ENCODE data around the gene SIRPB2. TPM values are rescaled to one million over a fixed set of nuclear protein-coding genes. Genes with fewer than 3 reads are reported as not detected.

SIRPB2 gene
- total and polyA plus RNA-seq, 7 donors, result 0.18 to 1.8 (median 1.1) TPM

GRCh38 chr20:1465470-1466210 is 25.6 kb downstream of the SIRPB2 start:
- H3K27ac ChIP-seq, result peak overlapping the region; percentile 90
- DNase-seq, result no peak
- H3K4me3 ChIP-seq, result peak overlapping the region; percentile 80
- 34 to 36% (median 36%) methylated on average over 12 of the region's 12 CpGs for WGBS, 3 donors
- peaks cover 31% of the 10 kb centered on the region for H3K4me1 ChIP-seq
- H3K9me3 ChIP-seq, result no peaks in the 10 kb centered on the region
- intact Hi-C loops (cut with DNase I), result loop anchor here (5.0 to 10.0 kb wide), 4 partner anchors 73 to 351 kb away; partner anchors contain the start of genes PSMF1 (in 2 of the 2), FKBP1A (in 1 of the 2) and SDCBP2 (in 1 of the 2)
- H3K27me3 ChIP-seq (ENCODE audit: insufficient read depth in 3 of 3, low read length in 2 of 3), result no peaks in the 10 kb centered on the region
- no peak for ATAC-seq
- H3K36me3 ChIP-seq (ENCODE audit: insufficient read depth in 1 of 2, low read depth in 1 of 2), result peaks cover 0 to 43% of the 10 kb centered on the region in 2 donors
- no peak for TF ChIP-seq CTCF (IDR thresholded peaks at IDR 0.05)

- H3K27ac ChIP-seq, result no peak overlapping the region
- no peaks in the 10 kb centered on the region for H3K9me3 ChIP-seq
- H3K36me3 ChIP-seq (ENCODE audit: insufficient read depth in 1 of 2, low read depth in 1 of 2), result peaks cover 0 to 59% of the 10 kb centered on the region in 2 donors
- H3K4me1 ChIP-seq, result peaks cover 31% of the 10 kb centered on the region
- H3K4me3 ChIP-seq, result no peak overlapping the region
- WGBS, 3 donors, result 93 to 94% (median 94%) methylated on average over 9 of the region's 9 CpGs
- no peaks in the 10 kb centered on the region for H3K27me3 ChIP-seq (ENCODE audit: insufficient read depth in 3 of 3, low read length in 2 of 3)
- DNase-seq (no peak), ATAC-seq (no peak)
- intact Hi-C loops (cut with DNase I), result loop anchor here in 1 of 2 donors (10.0 kb wide), 1 partner anchor 349 kb away; the partner anchor contains the start of gene PSMF1
- no peak for TF ChIP-seq CTCF (IDR thresholded peaks at IDR 0.05)
Measured at GRCh38 chr20:1463971-1464570, 27.1 kb downstream of the SIRPB2 start.

GRCh38 chr20:1462834-1463233 is 28.4 kb downstream of the SIRPB2 start:
- TF ChIP-seq CTCF (IDR thresholded peaks at IDR 0.05), result no peak
- Histone ChIP-seq H3K9me3 (no peaks in the 10 kb centered on the region), H3K4me3 (no peak overlapping the region), H3K27me3 (ENCODE audit: insufficient read depth in 3 of 3, low read length in 2 of 3) (no peaks in the 10 kb centered on the region), H3K4me1 (peaks cover 31% of the 10 kb centered on the region), H3K27ac (no peak overlapping the region), H3K36me3 (ENCODE audit: insufficient read depth in 1 of 2, low read depth in 1 of 2) (peaks cover 8 to 72% of the 10 kb centered on the region in 2 donors)
- 79 to 88% (median 82%) methylated on average over 3 of the region's 3 CpGs for WGBS, 3 donors
- ATAC-seq, result no peak
- DNase-seq, result no peak
- intact Hi-C loops (cut with DNase I), result loop anchor here in 1 of 2 donors (10.0 kb wide), 1 partner anchor 348 kb away; the partner anchor contains the start of gene PSMF1

GRCh38 chr20:1462001-1462400 is 29.2 kb downstream of the SIRPB2 start:
- 88 to 92% (median 91%) methylated on average over 3 of the region's 3 CpGs for WGBS, 3 donors
- Histone ChIP-seq H3K4me1 (peaks cover 31% of the 10 kb centered on the region), H3K4me3 (no peak overlapping the region), H3K27me3 (ENCODE audit: insufficient read depth in 3 of 3, low read length in 2 of 3) (no peaks in the 10 kb centered on the region), H3K36me3 (ENCODE audit: insufficient read depth in 1 of 2, low read depth in 1 of 2) (peaks cover 13 to 80% of the 10 kb centered on the region in 2 donors), H3K27ac (no peak overlapping the region), H3K9me3 (no peaks in the 10 kb centered on the region)
- TF ChIP-seq CTCF (IDR thresholded peaks at IDR 0.05), result no peak
- DNase-seq (no peak), ATAC-seq (no peak)
- intact Hi-C loops (cut with DNase I), result loop anchor here in 1 of 2 donors (10.0 kb wide), 1 partner anchor 347 kb away; the partner anchor contains the start of gene PSMF1
